GM23248 (cell line): ENCODE measurements around the gene YWHAQ. TPM values are rescaled to one million over a fixed set of nuclear protein-coding genes. Genes with fewer than 3 reads are reported as not detected.
"Not testable (repeated sequence)": the region's sequence is repeated elsewhere in the genome, so short reads cannot be mapped to it uniquely, and the experiment has no call there.

Source experiments
- DNase-seq: peaks from one replicate; pipeline ENCODE4 v3.0.0-alpha.2; 2015
- H2AFZ ChIP-seq: fragments of 200-600 bp; sonication (generic); 2 replicates; pipeline ENCODE4 v1.6.1; 2016; ENCODE audit warnings: antibody characterized with exemption
- H3F3A ChIP-seq: fragments of 200-600 bp; sonication (generic); 2 replicates; pipeline ENCODE4 v1.6.1; 2016; ENCODE audit warnings: mild to moderate bottlenecking, antibody characterized with exemption, mixed run types; ENCODE audit not compliant: insufficient read depth
- H3K27ac ChIP-seq: fragments of 200-600 bp; sonication (generic); 2 replicates; pipeline ENCODE4 v1.5.1; 2016; ENCODE audit warnings: mild to moderate bottlenecking
- H3K27me3 ChIP-seq: fragments of 200-600 bp; sonication (generic); replicated peaks from 2 replicates; pipeline ENCODE4 v1.6.1; 2016; ENCODE audit warnings: mild to moderate bottlenecking; ENCODE audit not compliant: insufficient read depth
- H3K36me3 ChIP-seq: fragments of 200-600 bp; sonication (generic); 2 replicates; pipeline ENCODE4 v1.6.1; 2016; ENCODE audit warnings: low read depth, mild to moderate bottlenecking
- H3K4me1 ChIP-seq: fragments of 200-600 bp; sonication (generic); 2 replicates; pipeline ENCODE4 v1.6.1; 2016; ENCODE audit warnings: mild to moderate bottlenecking; ENCODE audit not compliant: insufficient read depth
- H3K4me2 ChIP-seq: fragments of 200-600 bp; sonication (generic); one replicate; pipeline ENCODE4 v1.6.1; 2016; ENCODE audit warnings: mild to moderate bottlenecking; ENCODE audit not compliant: unreplicated experiment
- H3K4me3 ChIP-seq: fragments of 200-600 bp; sonication (generic); 2 replicates; pipeline ENCODE4 v1.5.1; 2016; ENCODE audit warnings: mild to moderate bottlenecking
- H3K79me2 ChIP-seq: fragments of 200-600 bp; sonication (generic); 2 replicates; pipeline ENCODE4 v1.6.1; 2016; ENCODE audit warnings: mild to moderate bottlenecking; ENCODE audit not compliant: insufficient read depth
- H3K9ac ChIP-seq: fragments of 200-600 bp; sonication (generic); 2 replicates; pipeline ENCODE4 v1.6.1; 2016; ENCODE audit warnings: mild to moderate bottlenecking
- H3K9me2 ChIP-seq: fragments of 200-600 bp; sonication (generic); 2 replicates; pipeline ENCODE4 v1.6.1; 2016; ENCODE audit warnings: mixed run types, mild to moderate bottlenecking, moderate library complexity; ENCODE audit not compliant: insufficient read depth
- H3K9me3 ChIP-seq: fragments of 200-600 bp; sonication (generic); one replicate; pipeline ENCODE4 v1.6.1; 2017; ENCODE audit warnings: low read depth
- H4K20me1 ChIP-seq: fragments of 200-600 bp; sonication (generic); 2 replicates; pipeline ENCODE4 v1.6.0; 2016; ENCODE audit not compliant: insufficient read depth
- EZH2 ChIP-seq: fragments of 200-600 bp; sonication (generic); IDR thresholded peaks from 2 replicates; pipeline ENCODE4 v1.6.1; 2018; ENCODE audit warnings: antibody characterized with exemption, mild to moderate bottlenecking; ENCODE audit not compliant: insufficient read depth, poor library complexity, severe bottlenecking
- EZH2phosphoT487 ChIP-seq: fragments of 200-600 bp; sonication (generic); IDR thresholded peaks from 2 replicates; pipeline ENCODE4 v1.6.1; 2018; ENCODE audit warnings: antibody characterized with exemption, moderate library complexity, mild to moderate bottlenecking, low read depth; ENCODE audit not compliant: insufficient read depth
- WGBS, 2 experiments: methylation state at CpG; one replicate each; pipeline ENCODE4 v1.1.6; 2015 to 2017; ENCODE audit warnings: low lambda C conversion rate in 2 of 2, low coverage in 1 of 2; ENCODE audit errors: missing lambda C conversion rate in 2 of 2; 5-methylcytosine and 5-hydroxymethylcytosine counted together
- in situ Hi-C: fragments of 300-500 bp; cut with MboI; formaldehyde crosslinking; loops from 2 replicates; pipeline ENCODE4 v1.15.0; 2020
- polyA plus RNA-seq: library from polyadenylated mRNA; unstranded; fragments of >200 nt; fragmentation: Nextera tagmentation; extraction: Ambion mirVana; gene quantifications from 2 replicates; pipeline ENCODE4 v1.2.1, GENCODE V29; 2016
- total RNA-seq: library from RNA; depleted of rRNA; stranded (reverse); fragments of >200 nt; shearing (Covaris generic); gene quantifications from 2 replicates; pipeline ENCODE4 v1.2.3, GENCODE V29; 2014

The YWHAQ gene
- total and polyA plus RNA-seq, 2 experiments from 2014 or later, result 400 to 694 TPM

GRCh38 chr2:9613291-9613690 is 17.5 kb downstream of the YWHAQ start:
- Histone ChIP-seq H3K9me3 (no peaks in the 10 kb centered on the region), H3K36me3 (peaks cover 6% of the 10 kb centered on the region), H3K27ac (peak overlapping the region; percentile 71), H3K79me2 (peaks cover 100% of the 10 kb centered on the region), H3K9ac (peak overlapping the region; percentile 40), H3F3A (peaks cover 80% of the 10 kb centered on the region), H3K4me1 (peaks cover 71% of the 10 kb centered on the region), H2AFZ (no peak overlapping the region), H3K4me3 (no peak overlapping the region), H3K27me3 (no peaks in the 10 kb centered on the region), H3K4me2 (peak overlapping the region; percentile 31), H4K20me1 (peaks cover 62% of the 10 kb centered on the region), H3K9me2 (no peaks in the 10 kb centered on the region)
- WGBS, 2 experiments, result 91 to 96% methylated on average over 1 of the region's 1 CpG
- in situ Hi-C loops, result no loop called here
- DNase-seq, result peak; percentile 84
- 0 out of 2 replicates have a peak, but pooled peaks have one; percentile 64 for TF ChIP-seq EZH2phosphoT487
- TF ChIP-seq EZH2, result no peak

- in situ Hi-C loops, H3K9me2 ChIP-seq, H3K4me3 ChIP-seq, DNase-seq, H3K27me3 ChIP-seq, H2AFZ ChIP-seq, H3K36me3 ChIP-seq, H3K9me3 ChIP-seq: not testable (repeated sequence)
- Histone ChIP-seq H3F3A (peaks cover 84% of the 10 kb centered on the region), H3K4me2 (peak overlapping the region; percentile 21), H3K27ac (peak overlapping the region; percentile 82), H3K4me1 (peaks cover 65% of the 10 kb centered on the region), H3K79me2 (peaks cover 98% of the 10 kb centered on the region), H4K20me1 (peaks cover 64% of the 10 kb centered on the region; the same call in 1 of the 2 replicates), H3K9ac (peak overlapping the region; percentile 20)
- 83 to 85% methylated on average over 8 of the region's 8 CpGs for WGBS, 2 experiments
Observed at GRCh38 chr2:9611549-9611912, 19.3 kb downstream of the YWHAQ start.

- H3K79me2 ChIP-seq, result peaks cover 98% of the 10 kb centered on the region
- peaks cover 65% of the 10 kb centered on the region for H3K4me1 ChIP-seq
- peak overlapping the region; percentile 82 for H3K27ac ChIP-seq
- no peaks in the 10 kb centered on the region for H3K36me3 ChIP-seq
- no peaks in the 10 kb centered on the region for H3K27me3 ChIP-seq
- no peaks in the 10 kb centered on the region for H3K9me3 ChIP-seq
- in situ Hi-C loops, result no loop called here
- 57 to 60% methylated on average over 7 of the region's 7 CpGs for WGBS, 2 experiments
- H2AFZ ChIP-seq, result no peak overlapping the region
- H3K4me2 ChIP-seq, result peak overlapping the region; percentile 21
- peak overlapping the region; percentile 20 for H3K9ac ChIP-seq
- H3F3A ChIP-seq, result peaks cover 81% of the 10 kb centered on the region
- no peak for TF ChIP-seq EZH2
- TF ChIP-seq EZH2phosphoT487, result 0 out of 2 replicates have a peak, but pooled peaks have one; percentile 66
- H3K9me2 ChIP-seq, result no peaks in the 10 kb centered on the region
- peaks cover 61% of the 10 kb centered on the region; the same call in 1 of the 2 replicates for H4K20me1 ChIP-seq
- DNase-seq, result peak; percentile 70
- H3K4me3 ChIP-seq, result no peak overlapping the region
Observed at GRCh38 chr2:9610781-9611548, 19.8 kb downstream of the YWHAQ start.

- WGBS, 2 experiments, result 79 to 83% methylated on average over 10 of the region's 10 CpGs
- H3K9me2 ChIP-seq, H3K36me3 ChIP-seq, H3K27me3 ChIP-seq, in situ Hi-C loops, DNase-seq, H2AFZ ChIP-seq, H3K9me3 ChIP-seq: not testable (repeated sequence)
- peak overlapping the region; percentile 53 for H3K9ac ChIP-seq
- peaks cover 43% of the 10 kb centered on the region; the same call in 1 of the 2 replicates for H4K20me1 ChIP-seq
- H3F3A ChIP-seq, result peaks cover 77% of the 10 kb centered on the region
- peak overlapping the region; percentile 82 for H3K27ac ChIP-seq
- H3K4me2 ChIP-seq, result peak overlapping the region; percentile 54
- H3K79me2 ChIP-seq, result peaks cover 98% of the 10 kb centered on the region
- H3K4me3 ChIP-seq, result peak overlapping the region; percentile 41
- H3K4me1 ChIP-seq, result peaks cover 53% of the 10 kb centered on the region
Observed at GRCh38 chr2:9608491-9608890, 22.3 kb downstream of the YWHAQ start.
